GM12878 (cell line): ENCODE data around the gene FETUB. TPM values are rescaled to one million over a fixed set of nuclear protein-coding genes. Genes with fewer than 3 reads are reported as not detected.

Experiments used
- ATF3 ChIP-seq: IDR thresholded peaks from 2 replicates; pipeline ENCODE4 v1.6.1; 2011; ENCODE audit warnings: low read depth, mild to moderate bottlenecking, low read length, moderate library complexity, borderline replicate concordance; ENCODE audit errors: extremely low read depth
- BHLHE40 ChIP-seq, 2 experiments: fragments of 450-650 bp in 1 of 2; IDR thresholded peaks; 2 replicates each; pipeline ENCODE4 v1.6.1; 2011 to 2017; ENCODE audit warnings: low read depth in 2 of 2, borderline replicate concordance in 1 of 2, improper control_type of control experiment in 1 of 2, low read length in 1 of 2, mild to moderate bottlenecking in 1 of 2
- DPF2 ChIP-seq: fragments of 450-650 bp; IDR thresholded peaks from 2 replicates; pipeline ENCODE4 v1.6.1; 2017; ENCODE audit warnings: mild to moderate bottlenecking
- EP300 ChIP-seq, 2 experiments: fragments of 150-350 bp in 1 of 2; IDR thresholded peaks; 2 replicates each; pipeline ENCODE4 v1.6.1; 2011 to 2012; ENCODE audit warnings: low read depth in 2 of 2, low read length in 2 of 2, borderline replicate concordance in 1 of 2, improper control_type of control experiment in 1 of 2, inconsistent platforms in 1 of 2; ENCODE audit not compliant: control insufficient read depth in 1 of 2
- IKZF1 ChIP-seq: fragments of 450-650 bp; conservative IDR thresholded peaks from 2 replicates; pipeline ENCODE4 v1.6.1; 2017; ENCODE audit warnings: antibody characterized with exemption, mild to moderate bottlenecking
- IKZF2 ChIP-seq, 2 experiments: fragments of 450-650 bp; IDR thresholded peaks; 2 replicates each; pipeline ENCODE4 v1.6.1; 2017; ENCODE audit warnings: mild to moderate bottlenecking in 2 of 2, moderate library complexity in 2 of 2
- IRF4 ChIP-seq: IDR thresholded peaks from 2 replicates; pipeline ENCODE4 v1.6.1; 2011; ENCODE audit warnings: low read depth, low read length
- JUNB ChIP-seq: IDR thresholded peaks from 2 replicates; pipeline ENCODE4 v1.6.1; 2016; ENCODE audit warnings: antibody characterized with exemption, mild to moderate bottlenecking
- MAX ChIP-seq: IDR thresholded peaks from 2 replicates; pipeline ENCODE4 v1.6.1; 2012; ENCODE audit warnings: low read depth, low read length, improper control_type of control experiment
- MXI1 ChIP-seq: fragments of 150-350 bp; IDR thresholded peaks from 2 replicates; pipeline ENCODE4 v1.6.1; 2011; ENCODE audit warnings: low read depth, mild to moderate bottlenecking, inconsistent platforms, low read length, improper control_type of control experiment
- NBN ChIP-seq: fragments of 450-650 bp; IDR thresholded peaks from 2 replicates; pipeline ENCODE4 v1.6.1; 2016
- POU2F2 ChIP-seq: IDR thresholded peaks from 3 replicates; pipeline ENCODE4 v1.6.1; 2011; ENCODE audit warnings: low read depth, mild to moderate bottlenecking, low read length, borderline replicate concordance
- RB1 ChIP-seq: fragments of 450-650 bp; formaldehyde crosslinking; IDR thresholded peaks from 2 replicates; pipeline ENCODE4 v1.6.1; 2017; ENCODE audit warnings: mild to moderate bottlenecking, borderline replicate concordance
- SPI1 ChIP-seq: IDR thresholded peaks from 2 replicates; pipeline ENCODE4 v1.6.1; 2011; ENCODE audit warnings: low read depth, mild to moderate bottlenecking, low read length, moderate library complexity, borderline replicate concordance; ENCODE audit not compliant: insufficient read depth
- ZBED1 ChIP-seq: IDR thresholded peaks from 2 replicates; pipeline ENCODE4 v1.6.1; 2016; ENCODE audit warnings: borderline replicate concordance
- polyA plus RNA-seq, 11 experiments: library from polyadenylated mRNA; depleted of rRNA in 4 of 11; unstranded in 6 of 11; stranded (reverse) in 5 of 11; fragments of >200 nt; fragmentation: Nextera tagmentation in 4 of 11; fragmentation: Illumina TruSeq in 1 of 11; extraction: Ambion mirVana in 4 of 11; extraction: Trizol in 1 of 11; gene quantifications; 1 replicate in 1 of 11; 2 replicates in 10 of 11; pipeline versions ENCODE4 v1.2.1 to v1.2.3, GENCODE V29; 2011 to 2016; ENCODE audit warnings: inconsistent platforms in 2 of 11, missing spikeins in 2 of 11, low read depth in 1 of 11
- total RNA-seq, 4 experiments: library from RNA; depleted of rRNA in 3 of 4; stranded (reverse); fragments of >200 nt in 3 of 4; fragmentation: Illumina TruSeq in 1 of 4; extraction: Trizol in 1 of 4; gene quantifications; 2 replicates each; pipeline versions ENCODE4 v1.2.1 to v1.2.3, GENCODE V29; 2013 to 2021
- TF ChIP-seq, protein P1 (sequence below): fragments of 450-650 bp; IDR thresholded peaks from 2 replicates; pipeline ENCODE4 v1.6.1; 2017; ENCODE audit warnings: mild to moderate bottlenecking, low read depth, inconsistent platforms; ENCODE audit not compliant: poor library complexity, severe bottlenecking
- TF ChIP-seq, protein P2 (sequence below): fragments of 450-650 bp; IDR thresholded peaks from 2 replicates; pipeline ENCODE4 v1.6.1; 2017; ENCODE audit warnings: borderline replicate concordance
- TF ChIP-seq, protein P3 (sequence below): fragments of 150-350 bp; IDR thresholded peaks from 2 replicates; pipeline ENCODE4 v1.6.1; 2016; ENCODE audit warnings: low read depth, low read length
- TF ChIP-seq, protein P4 (sequence below): IDR thresholded peaks from 2 replicates; pipeline ENCODE4 v1.6.1; 2012; ENCODE audit warnings: low read length, inconsistent platforms

The FETUB gene
- total and polyA plus RNA-seq, 10 of the 15 experiments (the other 5 are each of a cell fraction or from before 2014, with no cell fraction given) = not detected

- TF ChIP-seq, protein P1, sequence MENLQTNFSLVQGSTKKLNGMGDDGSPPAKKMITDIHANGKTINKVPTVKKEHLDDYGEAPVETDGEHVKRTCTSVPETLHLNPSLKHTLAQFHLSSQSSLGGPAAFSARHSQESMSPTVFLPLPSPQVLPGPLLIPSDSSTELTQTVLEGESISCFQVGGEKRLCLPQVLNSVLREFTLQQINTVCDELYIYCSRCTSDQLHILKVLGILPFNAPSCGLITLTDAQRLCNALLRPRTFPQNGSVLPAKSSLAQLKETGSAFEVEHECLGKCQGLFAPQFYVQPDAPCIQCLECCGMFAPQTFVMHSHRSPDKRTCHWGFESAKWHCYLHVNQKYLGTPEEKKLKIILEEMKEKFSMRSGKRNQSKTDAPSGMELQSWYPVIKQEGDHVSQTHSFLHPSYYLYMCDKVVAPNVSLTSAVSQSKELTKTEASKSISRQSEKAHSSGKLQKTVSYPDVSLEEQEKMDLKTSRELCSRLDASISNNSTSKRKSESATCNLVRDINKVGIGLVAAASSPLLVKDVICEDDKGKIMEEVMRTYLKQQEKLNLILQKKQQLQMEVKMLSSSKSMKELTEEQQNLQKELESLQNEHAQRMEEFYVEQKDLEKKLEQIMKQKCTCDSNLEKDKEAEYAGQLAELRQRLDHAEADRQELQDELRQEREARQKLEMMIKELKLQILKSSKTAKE = peak; percentile 40
- peak in 1 of 2 experiments; percentile 16; a peak in 1 of 4 replicates for TF ChIP-seq BHLHE40 (IDR thresholded peaks at IDR 0.05; ENCODE audit: borderline replicate concordance in 1 of 2, low read depth in 2 of 2, low read length in 1 of 2)
- TF ChIP-seq MXI1 = 0 out of 2 replicates have a peak, but pooled peaks have one; percentile 51
- TF ChIP-seq POU2F2 = peak; percentile 74; the same call in 1 of the 3 replicates
- TF ChIP-seq, protein P2, sequence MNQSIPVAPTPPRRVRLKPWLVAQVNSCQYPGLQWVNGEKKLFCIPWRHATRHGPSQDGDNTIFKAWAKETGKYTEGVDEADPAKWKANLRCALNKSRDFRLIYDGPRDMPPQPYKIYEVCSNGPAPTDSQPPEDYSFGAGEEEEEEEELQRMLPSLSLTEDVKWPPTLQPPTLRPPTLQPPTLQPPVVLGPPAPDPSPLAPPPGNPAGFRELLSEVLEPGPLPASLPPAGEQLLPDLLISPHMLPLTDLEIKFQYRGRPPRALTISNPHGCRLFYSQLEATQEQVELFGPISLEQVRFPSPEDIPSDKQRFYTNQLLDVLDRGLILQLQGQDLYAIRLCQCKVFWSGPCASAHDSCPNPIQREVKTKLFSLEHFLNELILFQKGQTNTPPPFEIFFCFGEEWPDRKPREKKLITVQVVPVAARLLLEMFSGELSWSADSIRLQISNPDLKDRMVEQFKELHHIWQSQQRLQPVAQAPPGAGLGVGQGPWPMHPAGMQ = no peak
- TF ChIP-seq EP300 (IDR thresholded peaks at IDR 0.05; ENCODE audit: borderline replicate concordance in 1 of 2, control insufficient read depth in 1 of 2, low read depth in 2 of 2, low read length in 2 of 2) = no peak
- TF ChIP-seq RB1 = no peak
- TF ChIP-seq IKZF2 (IDR thresholded peaks at IDR 0.05) = peak in 1 of 2 experiments; percentile 43; a peak in 2 of 4 replicates
- no peak for TF ChIP-seq JUNB
- TF ChIP-seq, protein P3, sequence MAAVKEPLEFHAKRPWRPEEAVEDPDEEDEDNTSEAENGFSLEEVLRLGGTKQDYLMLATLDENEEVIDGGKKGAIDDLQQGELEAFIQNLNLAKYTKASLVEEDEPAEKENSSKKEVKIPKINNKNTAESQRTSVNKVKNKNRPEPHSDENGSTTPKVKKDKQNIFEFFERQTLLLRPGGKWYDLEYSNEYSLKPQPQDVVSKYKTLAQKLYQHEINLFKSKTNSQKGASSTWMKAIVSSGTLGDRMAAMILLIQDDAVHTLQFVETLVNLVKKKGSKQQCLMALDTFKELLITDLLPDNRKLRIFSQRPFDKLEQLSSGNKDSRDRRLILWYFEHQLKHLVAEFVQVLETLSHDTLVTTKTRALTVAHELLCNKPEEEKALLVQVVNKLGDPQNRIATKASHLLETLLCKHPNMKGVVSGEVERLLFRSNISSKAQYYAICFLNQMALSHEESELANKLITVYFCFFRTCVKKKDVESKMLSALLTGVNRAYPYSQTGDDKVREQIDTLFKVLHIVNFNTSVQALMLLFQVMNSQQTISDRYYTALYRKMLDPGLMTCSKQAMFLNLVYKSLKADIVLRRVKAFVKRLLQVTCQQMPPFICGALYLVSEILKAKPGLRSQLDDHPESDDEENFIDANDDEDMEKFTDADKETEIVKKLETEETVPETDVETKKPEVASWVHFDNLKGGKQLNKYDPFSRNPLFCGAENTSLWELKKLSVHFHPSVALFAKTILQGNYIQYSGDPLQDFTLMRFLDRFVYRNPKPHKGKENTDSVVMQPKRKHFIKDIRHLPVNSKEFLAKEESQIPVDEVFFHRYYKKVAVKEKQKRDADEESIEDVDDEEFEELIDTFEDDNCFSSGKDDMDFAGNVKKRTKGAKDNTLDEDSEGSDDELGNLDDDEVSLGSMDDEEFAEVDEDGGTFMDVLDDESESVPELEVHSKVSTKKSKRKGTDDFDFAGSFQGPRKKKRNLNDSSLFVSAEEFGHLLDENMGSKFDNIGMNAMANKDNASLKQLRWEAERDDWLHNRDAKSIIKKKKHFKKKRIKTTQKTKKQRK = no peak
- TF ChIP-seq IRF4 = no peak
- no peak for TF ChIP-seq MAX
- TF ChIP-seq ZBED1 = no peak
- 0 out of 2 replicates have a peak, but pooled peaks have one; percentile 29 for TF ChIP-seq IKZF1
- TF ChIP-seq, protein P4, sequence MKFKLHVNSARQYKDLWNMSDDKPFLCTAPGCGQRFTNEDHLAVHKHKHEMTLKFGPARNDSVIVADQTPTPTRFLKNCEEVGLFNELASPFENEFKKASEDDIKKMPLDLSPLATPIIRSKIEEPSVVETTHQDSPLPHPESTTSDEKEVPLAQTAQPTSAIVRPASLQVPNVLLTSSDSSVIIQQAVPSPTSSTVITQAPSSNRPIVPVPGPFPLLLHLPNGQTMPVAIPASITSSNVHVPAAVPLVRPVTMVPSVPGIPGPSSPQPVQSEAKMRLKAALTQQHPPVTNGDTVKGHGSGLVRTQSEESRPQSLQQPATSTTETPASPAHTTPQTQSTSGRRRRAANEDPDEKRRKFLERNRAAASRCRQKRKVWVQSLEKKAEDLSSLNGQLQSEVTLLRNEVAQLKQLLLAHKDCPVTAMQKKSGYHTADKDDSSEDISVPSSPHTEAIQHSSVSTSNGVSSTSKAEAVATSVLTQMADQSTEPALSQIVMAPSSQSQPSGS = peak; percentile 36; the same call in 1 of the 2 replicates
- TF ChIP-seq ATF3 = no peak
- 0 out of 2 replicates have a peak, but pooled peaks have one; percentile 38 for TF ChIP-seq DPF2
- 0 out of 2 replicates have a peak, but pooled peaks have one; percentile 73 for TF ChIP-seq NBN
- peak; percentile 68 for TF ChIP-seq SPI1
These were observed 13.0 kb downstream of the FETUB start (continued) for GRCh38 chr3:186653080-186653707.
